WTC11 (cell line): ENCODE measurements around the gene SERPINB6. TPM values are rescaled to one million over a fixed set of nuclear protein-coding genes. Genes with fewer than 3 reads are reported as not detected.

Source experiments
- ATAC-seq: fragments of 200-7000 bp; cut with Tn5 transposase; 2 replicates; pipeline ENCODE4 v1.10.0; 2021; ENCODE audit warnings: mild to moderate bottlenecking, moderate library complexity
- CTCF ChIA-PET: fragments of 300-600 bp; sonication (Branson Sonifier 250); formaldehyde crosslinking; loops from one replicate; lab custom pipeline; 2021; ENCODE audit warnings: antibody characterized with exemption; lab: Charles Lee
- POLR2A ChIA-PET: fragments of 350-600 bp; sonication (Branson Sonifier 250); formaldehyde crosslinking; loops from one replicate; lab custom pipeline; 2021; ENCODE audit warnings: antibody characterized with exemption; lab: Charles Lee
- DNase-seq: peaks from one replicate; pipeline ENCODE4 v3.0.0; 2021; ENCODE audit warnings: low spot score
- H3K27ac Mint-ChIP-seq: 2 replicates; pipeline ENCODE4 v1.8.0; 2021; ENCODE audit warnings: mixed read lengths
- H3K27me3 Mint-ChIP-seq: 2 replicates; pipeline ENCODE4 v1.8.0; 2021; ENCODE audit warnings: low read depth, mild to moderate bottlenecking, moderate library complexity, mixed read lengths
- H3K36me3 Mint-ChIP-seq: 2 replicates; pipeline ENCODE4 v1.8.0; 2021; ENCODE audit warnings: mixed read lengths
- H3K4me1 Mint-ChIP-seq: 2 replicates; pipeline ENCODE4 v1.8.0; 2022; ENCODE audit warnings: mixed read lengths
- H3K4me3 Mint-ChIP-seq: 2 replicates; pipeline ENCODE4 v1.8.0; 2021; ENCODE audit warnings: mild to moderate bottlenecking, moderate library complexity, mixed read lengths
- H3K9me3 Mint-ChIP-seq: 2 replicates; pipeline ENCODE4 v1.8.0; 2021; ENCODE audit warnings: mixed read lengths
- ARID4B ChIP-seq: sonication (generic); formaldehyde crosslinking; IDR thresholded peaks from 2 replicates; pipeline ENCODE4 v1.8.0; 2023; ENCODE audit warnings: missing genetic modification reagents, mild to moderate bottlenecking, borderline replicate concordance
- E2F5 ChIP-seq: sonication (generic); formaldehyde crosslinking; IDR thresholded peaks from 2 replicates; pipeline ENCODE4 v1.8.1; 2022; ENCODE audit warnings: mild to moderate bottlenecking, moderate library complexity, missing genetic modification reagents
- GABPB1 ChIP-seq: sonication (generic); formaldehyde crosslinking; IDR thresholded peaks from 2 replicates; pipeline ENCODE4 v1.8.1; 2023; ENCODE audit warnings: mild to moderate bottlenecking, missing genetic modification reagents
- HMGA2 ChIP-seq: fragments of 250-450 bp; sonication (Bioruptor Pico); IDR thresholded peaks from 2 replicates; pipeline ENCODE4 v1.4.0; 2021; ENCODE audit warnings: mild to moderate bottlenecking, moderate library complexity
- IRF1 ChIP-seq: sonication (generic); formaldehyde crosslinking; IDR thresholded peaks from 2 replicates; pipeline ENCODE4 v1.8.0; 2023; ENCODE audit warnings: missing genetic modification reagents
- NFE2L1 ChIP-seq: sonication (generic); formaldehyde crosslinking; IDR thresholded peaks from 2 replicates; pipeline ENCODE4 v1.8.1; 2023; ENCODE audit warnings: missing genetic modification reagents
- NR3C1 ChIP-seq: sonication (generic); formaldehyde crosslinking; conservative IDR thresholded peaks from 2 replicates; pipeline ENCODE4 v1.8.1; 2023; ENCODE audit warnings: low read depth, mild to moderate bottlenecking, missing genetic modification reagents
- RELA ChIP-seq: sonication (generic); formaldehyde crosslinking; IDR thresholded peaks from 2 replicates; pipeline ENCODE4 v1.8.1; 2022; ENCODE audit warnings: missing genetic modification reagents, mild to moderate bottlenecking, borderline replicate concordance
- SP1 ChIP-seq: sonication (generic); formaldehyde crosslinking; conservative IDR thresholded peaks from 2 replicates; pipeline ENCODE4 v1.8.1; 2022; ENCODE audit warnings: missing genetic modification reagents
- TEAD1 ChIP-seq: sonication (generic); formaldehyde crosslinking; IDR thresholded peaks from 2 replicates; pipeline ENCODE4 v1.8.0; 2022; ENCODE audit warnings: mild to moderate bottlenecking, missing genetic modification reagents
- TEAD4 ChIP-seq: sonication (generic); formaldehyde crosslinking; IDR thresholded peaks from 2 replicates; pipeline ENCODE4 v1.8.0; 2022; ENCODE audit warnings: mild to moderate bottlenecking, missing genetic modification reagents
- TP53 ChIP-seq: sonication (generic); formaldehyde crosslinking; IDR thresholded peaks from 2 replicates; pipeline ENCODE4 v1.8.1; 2023; ENCODE audit warnings: mild to moderate bottlenecking, missing genetic modification reagents
- total RNA-seq: library from RNA; stranded (reverse); gene quantifications from 3 replicates; pipeline ENCODE4 v1.2.3, GENCODE V29; 2021
- TF ChIP-seq, protein P1 (sequence below): sonication (generic); formaldehyde crosslinking; IDR thresholded peaks from 2 replicates; pipeline ENCODE4 v1.8.1; 2022; ENCODE audit warnings: low read depth, missing genetic modification reagents, borderline replicate concordance
- TF ChIP-seq, protein P2 (sequence below): sonication (generic); formaldehyde crosslinking; IDR thresholded peaks from 2 replicates; pipeline ENCODE4 v1.8.1; 2023; ENCODE audit warnings: mild to moderate bottlenecking, moderate library complexity, missing genetic modification reagents
- TF ChIP-seq, protein P3 (sequence below): sonication (generic); formaldehyde crosslinking; IDR thresholded peaks from 2 replicates; pipeline ENCODE4 v1.8.1; 2023; ENCODE audit warnings: mild to moderate bottlenecking, missing genetic modification reagents
- TF ChIP-seq, protein P4 (sequence below): sonication (generic); formaldehyde crosslinking; IDR thresholded peaks from 2 replicates; pipeline ENCODE4 v1.8.1; 2023; ENCODE audit warnings: mild to moderate bottlenecking, missing genetic modification reagents, moderate library complexity
- TF ChIP-seq, protein P5 (sequence below): sonication (generic); formaldehyde crosslinking; IDR thresholded peaks from 2 replicates; pipeline ENCODE4 v1.8.1; 2023; ENCODE audit warnings: mild to moderate bottlenecking, missing genetic modification reagents, borderline replicate concordance
- TF ChIP-seq, protein P6 (sequence below): fragments of 250-450 bp; sonication (Bioruptor Pico); IDR thresholded peaks from 2 replicates; pipeline ENCODE4 v1.8.0; 2021; ENCODE audit warnings: mild to moderate bottlenecking

Gene SERPINB6
- total RNA-seq, 1 experiment from 2014 or later = 28.0 TPM

DNA sequence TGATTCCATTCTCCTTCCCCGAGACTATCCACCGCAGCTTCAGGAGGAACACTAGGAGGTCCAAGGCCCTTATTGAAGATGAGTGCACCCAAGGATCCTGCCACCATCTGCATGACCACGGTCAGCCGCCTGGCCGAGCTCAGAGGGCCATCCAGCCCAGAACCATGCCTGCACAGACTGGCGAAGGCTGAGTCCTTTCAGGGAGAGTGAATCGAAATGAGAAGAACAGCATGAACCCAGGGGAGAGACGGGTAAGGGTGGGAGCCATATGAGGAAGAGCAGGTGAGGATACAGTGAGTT, 26.3 kb downstream of the SERPINB6 start:
- ATAC-seq (no peak), DNase-seq (no peak)
- peak overlapping the region; percentile 12 for H3K27ac Mint-ChIP-seq
- no peak overlapping the region for H3K4me3 Mint-ChIP-seq
- ChIA-PET CTCF (interaction anchor here (11.2 kb wide), 1 partner anchor 7 kb away, joined by 114 read pairs; no protein-coding TSS in a partner anchor), POLR2A (no interaction called here)
- H3K36me3 Mint-ChIP-seq = no peaks in the 10 kb centered on the region; the same call in 1 of the 2 replicates
- peaks cover 3% of the 10 kb centered on the region for H3K9me3 Mint-ChIP-seq
- H3K27me3 Mint-ChIP-seq = no peaks in the 10 kb centered on the region
- H3K4me1 Mint-ChIP-seq = peaks cover 27% of the 10 kb centered on the region
- TF ChIP-seq ARID4B (CRISPR knock-in tag) = no peak
- no peak for TF ChIP-seq TEAD4
- TF ChIP-seq, protein P1, sequence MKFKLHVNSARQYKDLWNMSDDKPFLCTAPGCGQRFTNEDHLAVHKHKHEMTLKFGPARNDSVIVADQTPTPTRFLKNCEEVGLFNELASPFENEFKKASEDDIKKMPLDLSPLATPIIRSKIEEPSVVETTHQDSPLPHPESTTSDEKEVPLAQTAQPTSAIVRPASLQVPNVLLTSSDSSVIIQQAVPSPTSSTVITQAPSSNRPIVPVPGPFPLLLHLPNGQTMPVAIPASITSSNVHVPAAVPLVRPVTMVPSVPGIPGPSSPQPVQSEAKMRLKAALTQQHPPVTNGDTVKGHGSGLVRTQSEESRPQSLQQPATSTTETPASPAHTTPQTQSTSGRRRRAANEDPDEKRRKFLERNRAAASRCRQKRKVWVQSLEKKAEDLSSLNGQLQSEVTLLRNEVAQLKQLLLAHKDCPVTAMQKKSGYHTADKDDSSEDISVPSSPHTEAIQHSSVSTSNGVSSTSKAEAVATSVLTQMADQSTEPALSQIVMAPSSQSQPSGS = no peak
- TF ChIP-seq GABPB1 (CRISPR knock-in tag) = no peak
- TF ChIP-seq E2F5 = no peak
- TF ChIP-seq, protein P2, sequence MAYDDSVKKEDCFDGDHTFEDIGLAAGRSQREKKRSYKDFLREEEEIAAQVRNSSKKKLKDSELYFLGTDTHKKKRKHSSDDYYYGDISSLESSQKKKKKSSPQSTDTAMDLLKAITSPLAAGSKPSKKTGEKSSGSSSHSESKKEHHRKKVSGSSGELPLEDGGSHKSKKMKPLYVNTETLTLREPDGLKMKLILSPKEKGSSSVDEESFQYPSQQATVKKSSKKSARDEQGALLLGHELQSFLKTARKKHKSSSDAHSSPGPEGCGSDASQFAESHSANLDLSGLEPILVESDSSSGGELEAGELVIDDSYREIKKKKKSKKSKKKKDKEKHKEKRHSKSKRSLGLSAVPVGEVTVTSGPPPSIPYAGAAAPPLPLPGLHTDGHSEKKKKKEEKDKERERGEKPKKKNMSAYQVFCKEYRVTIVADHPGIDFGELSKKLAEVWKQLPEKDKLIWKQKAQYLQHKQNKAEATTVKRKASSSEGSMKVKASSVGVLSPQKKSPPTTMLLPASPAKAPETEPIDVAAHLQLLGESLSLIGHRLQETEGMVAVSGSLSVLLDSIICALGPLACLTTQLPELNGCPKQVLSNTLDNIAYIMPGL (CRISPR knock-in tag) = no peak
- no peak for TF ChIP-seq RELA (CRISPR knock-in tag)
- no peak for TF ChIP-seq HMGA2 (CRISPR knock-in tag)
- TF ChIP-seq, protein P3, sequence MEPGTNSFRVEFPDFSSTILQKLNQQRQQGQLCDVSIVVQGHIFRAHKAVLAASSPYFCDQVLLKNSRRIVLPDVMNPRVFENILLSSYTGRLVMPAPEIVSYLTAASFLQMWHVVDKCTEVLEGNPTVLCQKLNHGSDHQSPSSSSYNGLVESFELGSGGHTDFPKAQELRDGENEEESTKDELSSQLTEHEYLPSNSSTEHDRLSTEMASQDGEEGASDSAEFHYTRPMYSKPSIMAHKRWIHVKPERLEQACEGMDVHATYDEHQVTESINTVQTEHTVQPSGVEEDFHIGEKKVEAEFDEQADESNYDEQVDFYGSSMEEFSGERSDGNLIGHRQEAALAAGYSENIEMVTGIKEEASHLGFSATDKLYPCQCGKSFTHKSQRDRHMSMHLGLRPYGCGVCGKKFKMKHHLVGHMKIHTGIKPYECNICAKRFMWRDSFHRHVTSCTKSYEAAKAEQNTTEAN (CRISPR knock-in tag) = no peak
- no peak for TF ChIP-seq SP1 (CRISPR knock-in tag)
- TF ChIP-seq, protein P4, sequence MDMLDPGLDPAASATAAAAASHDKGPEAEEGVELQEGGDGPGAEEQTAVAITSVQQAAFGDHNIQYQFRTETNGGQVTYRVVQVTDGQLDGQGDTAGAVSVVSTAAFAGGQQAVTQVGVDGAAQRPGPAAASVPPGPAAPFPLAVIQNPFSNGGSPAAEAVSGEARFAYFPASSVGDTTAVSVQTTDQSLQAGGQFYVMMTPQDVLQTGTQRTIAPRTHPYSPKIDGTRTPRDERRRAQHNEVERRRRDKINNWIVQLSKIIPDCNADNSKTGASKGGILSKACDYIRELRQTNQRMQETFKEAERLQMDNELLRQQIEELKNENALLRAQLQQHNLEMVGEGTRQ (CRISPR knock-in tag) = no peak
- TF ChIP-seq, protein P5, sequence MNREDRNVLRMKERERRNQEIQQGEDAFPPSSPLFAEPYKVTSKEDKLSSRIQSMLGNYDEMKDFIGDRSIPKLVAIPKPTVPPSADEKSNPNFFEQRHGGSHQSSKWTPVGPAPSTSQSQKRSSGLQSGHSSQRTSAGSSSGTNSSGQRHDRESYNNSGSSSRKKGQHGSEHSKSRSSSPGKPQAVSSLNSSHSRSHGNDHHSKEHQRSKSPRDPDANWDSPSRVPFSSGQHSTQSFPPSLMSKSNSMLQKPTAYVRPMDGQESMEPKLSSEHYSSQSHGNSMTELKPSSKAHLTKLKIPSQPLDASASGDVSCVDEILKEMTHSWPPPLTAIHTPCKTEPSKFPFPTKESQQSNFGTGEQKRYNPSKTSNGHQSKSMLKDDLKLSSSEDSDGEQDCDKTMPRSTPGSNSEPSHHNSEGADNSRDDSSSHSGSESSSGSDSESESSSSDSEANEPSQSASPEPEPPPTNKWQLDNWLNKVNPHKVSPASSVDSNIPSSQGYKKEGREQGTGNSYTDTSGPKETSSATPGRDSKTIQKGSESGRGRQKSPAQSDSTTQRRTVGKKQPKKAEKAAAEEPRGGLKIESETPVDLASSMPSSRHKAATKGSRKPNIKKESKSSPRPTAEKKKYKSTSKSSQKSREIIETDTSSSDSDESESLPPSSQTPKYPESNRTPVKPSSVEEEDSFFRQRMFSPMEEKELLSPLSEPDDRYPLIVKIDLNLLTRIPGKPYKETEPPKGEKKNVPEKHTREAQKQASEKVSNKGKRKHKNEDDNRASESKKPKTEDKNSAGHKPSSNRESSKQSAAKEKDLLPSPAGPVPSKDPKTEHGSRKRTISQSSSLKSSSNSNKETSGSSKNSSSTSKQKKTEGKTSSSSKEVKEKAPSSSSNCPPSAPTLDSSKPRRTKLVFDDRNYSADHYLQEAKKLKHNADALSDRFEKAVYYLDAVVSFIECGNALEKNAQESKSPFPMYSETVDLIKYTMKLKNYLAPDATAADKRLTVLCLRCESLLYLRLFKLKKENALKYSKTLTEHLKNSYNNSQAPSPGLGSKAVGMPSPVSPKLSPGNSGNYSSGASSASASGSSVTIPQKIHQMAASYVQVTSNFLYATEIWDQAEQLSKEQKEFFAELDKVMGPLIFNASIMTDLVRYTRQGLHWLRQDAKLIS (CRISPR knock-in tag) = no peak
- TF ChIP-seq, protein P6, sequence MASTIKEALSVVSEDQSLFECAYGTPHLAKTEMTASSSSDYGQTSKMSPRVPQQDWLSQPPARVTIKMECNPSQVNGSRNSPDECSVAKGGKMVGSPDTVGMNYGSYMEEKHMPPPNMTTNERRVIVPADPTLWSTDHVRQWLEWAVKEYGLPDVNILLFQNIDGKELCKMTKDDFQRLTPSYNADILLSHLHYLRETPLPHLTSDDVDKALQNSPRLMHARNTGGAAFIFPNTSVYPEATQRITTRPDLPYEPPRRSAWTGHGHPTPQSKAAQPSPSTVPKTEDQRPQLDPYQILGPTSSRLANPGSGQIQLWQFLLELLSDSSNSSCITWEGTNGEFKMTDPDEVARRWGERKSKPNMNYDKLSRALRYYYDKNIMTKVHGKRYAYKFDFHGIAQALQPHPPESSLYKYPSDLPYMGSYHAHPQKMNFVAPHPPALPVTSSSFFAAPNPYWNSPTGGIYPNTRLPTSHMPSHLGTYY (CRISPR knock-in tag) = no peak
- no peak for TF ChIP-seq TEAD1
- TF ChIP-seq NFE2L1 (CRISPR knock-in tag) = no peak
- TF ChIP-seq NR3C1 = no peak
- TF ChIP-seq IRF1 = no peak
- TF ChIP-seq TP53 = no peak
